GDM1 (cell line): ENCODE results near the gene KCP.

ENCODE experiments used
- DNase-seq: peaks from one replicate; lab custom pipeline; 2025; lab: John Stamatoyannopoulos, UW

The KCP gene

DNA sequence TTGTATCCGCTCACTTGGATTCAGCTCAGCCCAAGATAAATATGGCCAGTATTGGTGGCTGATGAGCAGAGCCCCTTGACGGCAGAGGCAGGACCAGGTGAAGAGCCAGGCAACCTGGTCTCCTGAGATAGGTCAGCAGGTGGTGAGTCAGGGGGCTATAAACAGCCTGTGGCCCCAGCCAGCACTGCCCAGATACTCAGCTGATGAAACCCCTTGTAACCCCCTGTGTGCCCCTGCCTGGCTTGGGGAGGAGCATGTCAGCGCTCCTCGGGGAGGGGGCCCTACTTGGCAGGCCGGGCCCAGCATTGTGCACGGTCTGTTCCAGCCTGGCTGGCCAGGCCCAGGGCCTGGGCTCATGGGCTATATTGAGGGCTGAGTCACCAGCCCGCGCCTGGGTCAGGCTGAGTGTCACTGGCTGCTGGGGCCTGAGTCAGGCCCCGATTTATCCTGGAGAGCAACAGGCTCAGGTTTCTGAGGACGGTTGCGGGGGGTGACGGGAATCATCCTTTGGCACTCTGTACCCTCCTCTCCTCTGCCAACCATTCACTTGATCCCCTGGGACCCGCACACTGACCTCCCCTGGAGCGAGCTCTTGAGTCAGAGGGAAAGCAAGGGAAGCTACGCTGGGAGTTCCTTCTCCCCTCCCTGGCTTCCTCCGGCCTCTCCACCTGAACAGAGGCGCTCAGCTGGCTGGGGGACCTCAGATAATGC lies 83.1 kb downstream of the KCP start:
- DNase-seq: no peak

DNA sequence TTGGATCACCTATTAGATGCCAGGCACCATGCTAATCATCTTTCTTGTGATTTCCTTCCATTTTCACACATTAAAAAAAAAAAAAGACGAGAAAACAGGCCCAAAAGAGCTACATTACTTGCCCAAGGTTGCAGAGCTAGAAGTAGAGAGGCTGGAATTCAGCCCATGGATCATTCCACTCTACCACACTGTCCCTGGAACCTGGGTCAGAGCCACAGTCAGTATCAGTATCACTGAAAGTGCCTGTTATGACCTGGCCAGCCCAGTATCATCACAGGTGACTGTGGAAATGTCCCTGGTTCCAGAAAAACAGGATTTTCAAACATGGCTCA lies 83.6 kb downstream of the KCP start:
- DNase-seq: no peak
